Islet of Langerhans (tissue), 1 donor: ENCODE measurements around the gene MATN3.

Experiments used
- FAIRE-seq: peaks from one replicate; lab custom pipeline; 2011; peaks lifted over from hg19 to GRCh38; lab: Jason Lieb, UNC

Gene MATN3

GRCh38 chr2:20001361-20001863 is 11.1 kb downstream of the MATN3 start:
- no peak for FAIRE-seq

DNA sequence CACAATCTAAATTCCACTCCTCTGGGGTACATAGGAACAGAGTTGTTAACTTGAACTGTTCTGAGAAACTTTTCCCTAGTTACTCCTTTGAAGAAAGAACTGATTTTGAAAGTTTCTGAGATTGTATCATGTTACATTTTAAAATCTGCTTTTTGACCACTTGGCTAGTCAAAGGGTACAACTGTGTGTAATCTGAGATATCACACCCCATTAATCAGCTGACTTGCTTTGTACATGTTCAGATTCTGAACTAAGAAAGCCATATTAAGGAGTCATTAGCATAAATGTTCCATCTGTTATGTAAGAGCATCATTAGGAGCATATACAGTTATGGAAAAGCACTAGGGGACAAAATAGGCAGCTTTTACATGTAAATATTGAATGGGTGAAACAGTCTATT is 18.7 kb downstream of the MATN3 start:
- FAIRE-seq: no peak

- peak; percentile 78 for FAIRE-seq
These were observed 20.6 kb downstream of the MATN3 start for GRCh38 chr2:19991895-19992294.

DNA sequence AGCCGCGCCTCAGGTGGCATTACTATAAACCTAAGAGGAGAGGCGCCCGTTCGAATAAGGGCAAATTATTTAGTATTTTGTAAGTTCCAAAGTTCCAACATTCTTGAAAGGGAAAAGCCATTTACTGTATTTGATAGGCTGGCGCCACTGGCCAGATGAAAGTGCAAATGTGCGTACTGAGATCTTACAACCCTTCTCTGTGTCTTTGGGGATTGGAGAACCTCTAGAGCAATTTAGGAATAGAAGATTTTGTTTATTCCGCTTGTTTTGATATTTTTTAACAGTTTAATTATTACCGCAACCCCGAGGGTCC is 22.1 kb downstream of the MATN3 start:
- FAIRE-seq: no peak

DNA sequence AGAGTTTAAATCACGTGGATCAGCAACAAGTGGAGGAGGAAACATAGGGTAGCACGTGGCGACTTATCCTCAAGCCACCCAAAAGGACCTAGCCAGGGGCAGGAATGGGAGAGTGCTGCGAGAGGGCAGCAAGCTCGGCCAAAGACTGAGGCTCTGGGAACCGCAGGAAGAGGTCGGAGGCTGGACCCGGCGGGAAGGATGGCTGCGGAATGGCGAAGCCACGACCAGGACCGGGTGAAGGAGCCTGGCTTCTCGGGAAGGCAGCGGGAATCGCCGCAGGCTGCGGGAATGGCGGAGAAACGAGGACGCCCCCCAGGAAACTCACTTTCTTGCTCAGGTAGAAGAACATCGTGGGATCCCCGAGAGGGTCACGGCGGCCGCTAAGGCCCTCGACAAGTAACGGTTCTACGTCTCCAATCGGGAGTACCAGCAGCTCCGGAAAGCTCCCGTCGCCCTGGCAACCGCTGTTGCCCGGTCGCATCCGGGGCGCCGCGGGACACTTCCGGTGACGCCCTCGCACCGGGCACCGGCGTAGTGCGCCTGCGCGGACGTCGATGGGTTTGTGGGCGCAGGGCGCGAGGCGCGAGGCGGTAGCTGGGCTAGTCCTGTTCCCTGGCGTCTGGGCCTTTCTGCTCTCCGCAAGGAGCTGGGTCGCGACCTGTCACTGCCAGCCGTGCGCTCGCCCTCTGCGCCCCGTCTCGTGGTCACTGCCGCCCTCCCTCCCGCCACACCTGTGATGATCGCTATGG is 22.6 kb downstream of the MATN3 start, which contains the start of gene WDR35:
TSS of gene WDR35 (minus strand) at position 439 of the 749 bp plus-strand sequence. CDS start at position 349, 90 bp downstream.
- peak; percentile 60 for FAIRE-seq

GRCh38 chr2:19989342-19989666 is 23.2 kb downstream of the MATN3 start:
- FAIRE-seq: no peak

GRCh38 chr2:19988600-19988999 is 23.9 kb downstream of the MATN3 start:
- peak; percentile 33 for FAIRE-seq

DNA sequence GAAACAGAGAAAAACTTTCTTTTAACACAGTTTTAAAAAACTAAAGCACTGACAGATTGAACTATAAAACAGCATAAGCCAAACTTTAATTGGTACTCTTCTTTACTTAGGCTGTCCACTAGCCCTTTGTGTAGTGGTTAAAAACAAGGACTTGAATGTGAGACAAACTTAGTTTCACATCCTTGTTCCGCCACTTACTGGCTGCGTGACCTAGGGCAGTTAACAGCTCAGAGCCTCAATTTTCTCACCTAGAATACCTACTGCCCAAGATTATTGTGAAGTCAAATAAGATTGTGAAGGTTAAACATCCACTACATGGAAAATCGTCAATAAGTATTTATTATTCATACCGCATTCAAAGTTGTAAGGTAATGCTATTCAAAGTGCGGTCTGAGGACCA is 24.5 kb downstream of the MATN3 start:
- FAIRE-seq: no peak

- FAIRE-seq: no peak
These were observed 30.2 kb downstream of the MATN3 start for GRCh38 chr2:19982268-19982667.

- FAIRE-seq: no peak
These were observed 32.5 kb downstream of the MATN3 start for GRCh38 chr2:19979932-19980331.

GRCh38 chr2:19973466-19973865 is 39.0 kb downstream of the MATN3 start:
- no peak for FAIRE-seq

DNA sequence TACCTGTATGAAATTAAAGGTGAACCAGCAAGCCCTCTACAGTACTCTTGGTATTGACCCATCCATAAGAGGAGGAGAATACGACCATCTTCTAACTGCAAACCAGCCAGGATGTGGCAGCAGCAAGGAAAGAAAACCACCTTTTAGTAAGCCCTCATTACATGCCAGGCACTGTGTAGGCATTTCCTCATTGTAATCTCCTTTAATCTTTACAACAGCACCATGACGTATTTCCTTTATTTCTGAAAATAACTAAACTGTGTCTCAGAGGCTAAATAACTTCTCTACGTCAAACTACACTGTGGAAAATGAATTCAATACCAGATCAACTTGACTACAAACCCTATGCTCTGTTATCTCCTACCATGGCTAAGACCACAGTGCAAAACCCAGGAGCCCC is 40.8 kb downstream of the MATN3 start:
- no peak for FAIRE-seq

DNA sequence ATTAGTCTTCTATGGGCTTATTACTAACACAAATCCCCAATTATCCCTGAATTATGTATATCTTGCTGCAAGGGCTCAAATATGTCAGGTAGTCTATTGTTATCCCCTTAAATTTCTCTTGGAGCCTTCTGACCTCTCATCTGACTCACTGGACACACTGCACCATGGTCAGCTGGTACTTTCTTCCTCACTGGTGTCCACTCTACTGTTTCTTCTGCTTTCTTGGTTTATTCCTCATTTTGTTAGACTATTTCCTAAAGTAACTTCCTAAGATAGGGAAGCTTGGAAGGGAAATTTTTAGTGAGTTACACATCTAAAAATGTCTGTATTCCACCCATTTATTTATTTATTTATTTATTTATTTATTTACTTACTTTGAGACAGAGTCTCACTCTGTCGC is 49.1 kb downstream of the MATN3 start:
- FAIRE-seq: no peak

DNA sequence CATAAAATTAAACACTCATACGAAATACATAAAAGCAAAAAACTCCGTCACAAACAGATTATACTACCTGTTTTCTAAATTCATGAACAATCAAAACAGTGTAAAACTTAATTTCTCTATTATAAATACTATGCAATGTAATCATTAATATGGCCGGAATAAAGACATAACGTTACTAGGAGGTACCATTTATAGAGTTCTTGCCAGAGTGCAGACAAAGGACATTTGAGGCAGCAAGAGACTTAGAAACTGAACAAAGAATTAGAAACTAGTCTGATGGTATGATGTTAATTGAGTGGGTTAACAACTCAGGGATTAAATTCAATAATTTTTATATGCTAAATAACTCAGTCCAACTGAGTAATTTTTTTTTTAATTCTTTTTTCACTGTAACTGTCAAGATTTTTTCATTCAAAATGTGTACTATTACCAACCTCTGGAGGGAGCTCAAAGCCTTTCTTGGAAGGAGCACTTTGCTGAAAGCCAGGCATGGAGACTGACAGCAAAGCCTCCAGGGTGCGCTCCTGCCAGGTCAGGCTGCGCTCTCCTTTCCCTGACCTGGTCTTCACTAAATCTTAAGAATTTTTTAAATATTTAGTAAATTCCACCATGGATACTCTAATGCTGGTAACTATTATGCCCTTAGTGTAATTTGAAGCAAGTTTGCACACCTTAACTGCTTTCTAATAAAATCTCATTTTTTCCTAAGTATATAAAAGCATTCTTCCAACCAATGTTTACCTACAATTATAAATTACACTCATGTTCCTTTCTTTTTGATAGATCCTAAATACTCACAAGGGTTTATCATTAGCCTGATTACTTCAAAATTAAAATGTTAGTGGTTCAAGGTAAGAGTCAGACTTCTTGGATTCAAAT is 56.7 kb downstream of the MATN3 start:
- peak; percentile 94 for FAIRE-seq

DNA sequence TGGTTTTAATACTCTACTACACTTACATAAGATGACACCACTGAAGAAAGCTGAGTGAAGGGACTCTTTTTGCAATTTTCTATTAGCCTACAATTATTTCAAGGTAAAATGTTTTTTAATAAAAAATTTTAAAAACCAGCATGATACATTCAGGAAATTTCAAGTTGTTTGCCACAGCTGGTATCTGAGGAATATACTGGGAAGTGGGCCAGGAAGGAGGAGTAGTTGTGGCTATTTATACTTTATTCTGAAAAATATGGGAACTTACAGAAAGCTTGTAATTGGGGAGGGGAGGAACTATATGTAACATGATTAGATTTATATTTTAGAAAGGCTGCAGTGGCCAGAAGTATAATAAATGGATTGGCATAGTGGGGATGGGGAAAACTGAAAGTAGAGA is 63.4 kb downstream of the MATN3 start:
- FAIRE-seq: no peak

DNA sequence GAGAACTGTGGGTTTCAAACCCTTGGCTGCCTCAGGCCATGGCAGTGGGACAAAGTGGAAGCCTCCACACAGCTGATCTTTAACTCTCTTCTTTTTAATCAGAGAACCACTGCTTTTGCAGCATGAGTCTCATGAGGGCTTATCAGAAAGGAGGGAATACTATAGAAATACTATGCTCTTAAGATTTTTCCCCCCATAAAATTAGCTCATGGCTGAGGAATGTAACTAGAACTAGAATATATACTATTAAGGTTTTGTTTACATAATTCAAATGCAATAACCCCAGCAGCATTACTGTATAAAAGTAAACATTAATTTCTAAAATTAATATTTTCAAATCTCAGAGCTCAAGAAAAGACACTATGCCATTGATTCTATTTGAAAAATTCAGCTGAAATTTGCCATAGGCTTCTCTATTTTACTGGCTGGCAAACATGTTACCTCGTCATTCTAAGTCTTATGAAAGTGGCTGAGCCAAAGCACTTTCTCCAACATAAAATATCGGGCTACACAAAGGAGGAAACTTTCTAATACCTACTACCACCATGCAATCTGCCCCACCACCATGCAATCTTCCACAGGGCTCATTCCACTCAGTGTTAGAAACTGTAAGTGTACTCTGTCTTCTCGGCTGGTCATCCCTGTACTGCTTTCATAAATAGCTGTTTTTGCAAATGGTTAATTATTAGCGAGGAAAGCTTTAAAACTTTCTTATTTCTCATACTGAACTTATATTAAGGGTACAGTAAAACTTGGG is 65.1 kb downstream of the MATN3 start:
- no peak for FAIRE-seq

GRCh38 chr2:19944205-19944845 is 68.1 kb downstream of the MATN3 start:
- no peak for FAIRE-seq

GRCh38 chr2:19943189-19943588 is 69.3 kb downstream of the MATN3 start:
- FAIRE-seq: no peak

GRCh38 chr2:19942199-19942598 is 70.3 kb downstream of the MATN3 start:
- FAIRE-seq: no peak
